Kidney capillary endothelial cell (primary cell): ENCODE results near the gene OXLD1.
"Not testable (repeated sequence)": the region's sequence is repeated elsewhere in the genome, so short reads cannot be mapped to it uniquely, and the experiment has no call there.

Source experiments
- DNase-seq: peaks from one replicate; pipeline ENCODE4 v3.0.0-alpha.2; 2018; ENCODE audit warnings: low spot score

Gene OXLD1

GRCh38 chr17:81650951-81651350 lies 15.5 kb downstream of the OXLD1 start:
- no peak for DNase-seq

GRCh38 chr17:81648707-81649085 lies 17.7 kb downstream of the OXLD1 start:
- no peak for DNase-seq

DNA sequence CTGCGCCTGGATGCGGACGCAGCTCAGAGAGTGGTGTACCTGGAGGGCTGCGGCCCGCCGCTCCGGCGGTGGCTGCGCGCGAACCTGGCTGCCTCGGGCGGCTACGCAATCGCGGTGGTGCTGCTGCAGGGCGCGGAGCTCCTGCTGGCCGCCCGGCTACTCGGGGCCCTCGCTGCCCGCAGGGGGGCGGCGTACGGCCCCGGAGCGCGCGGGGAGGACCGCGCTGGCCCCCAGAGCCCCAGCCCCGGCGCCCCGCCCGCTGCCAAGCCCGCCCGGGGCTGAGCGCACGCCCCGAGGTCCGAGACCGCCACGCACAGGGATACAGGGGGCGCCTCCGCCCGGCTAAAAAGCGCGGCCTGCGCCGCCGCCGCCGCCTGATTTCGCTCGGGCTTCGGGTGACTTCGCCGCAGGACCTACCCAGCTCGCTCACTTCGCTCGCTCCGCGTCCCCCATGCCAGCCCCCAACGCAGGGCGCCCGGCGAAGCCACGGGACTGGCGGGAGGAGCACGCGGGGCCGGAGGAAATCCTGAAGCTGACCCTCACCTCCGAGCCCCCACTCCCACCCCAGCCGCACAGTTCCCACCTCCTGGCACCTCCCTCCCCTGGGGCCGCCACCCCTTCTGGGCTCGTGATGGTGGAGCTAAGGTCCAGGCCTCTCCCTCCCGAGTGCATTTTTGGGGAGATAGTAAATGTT lies 18.2 kb downstream of the OXLD1 start:
- DNase-seq = no peak

DNA sequence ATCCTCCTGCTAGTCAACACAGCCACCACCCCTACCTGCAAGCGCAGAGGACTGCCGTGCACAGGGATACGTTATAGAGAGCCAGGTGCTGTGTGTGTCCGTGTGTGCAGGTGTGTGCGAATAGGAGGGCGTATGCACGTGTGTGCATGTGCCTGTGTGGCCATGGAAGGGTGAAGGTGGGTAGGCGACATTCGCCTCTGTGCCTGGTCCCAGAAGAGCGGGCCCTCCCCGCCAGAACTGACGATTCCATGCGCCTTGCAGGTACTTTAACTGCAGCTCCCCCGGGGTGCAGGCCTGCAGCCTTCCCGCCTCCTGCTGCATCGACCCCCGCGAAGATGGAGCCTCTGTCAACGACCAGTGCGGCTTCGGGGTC lies 18.8 kb downstream of the OXLD1 start:
- no peak for DNase-seq

- no peak for DNase-seq
These were observed 19.4 kb downstream of the OXLD1 start for GRCh38 chr17:81646869-81647600.

- DNase-seq = no peak
These were observed 21.1 kb downstream of the OXLD1 start for GRCh38 chr17:81644976-81645952.

GRCh38 chr17:81644496-81644895 lies 21.9 kb downstream of the OXLD1 start:
- DNase-seq = no peak

DNA sequence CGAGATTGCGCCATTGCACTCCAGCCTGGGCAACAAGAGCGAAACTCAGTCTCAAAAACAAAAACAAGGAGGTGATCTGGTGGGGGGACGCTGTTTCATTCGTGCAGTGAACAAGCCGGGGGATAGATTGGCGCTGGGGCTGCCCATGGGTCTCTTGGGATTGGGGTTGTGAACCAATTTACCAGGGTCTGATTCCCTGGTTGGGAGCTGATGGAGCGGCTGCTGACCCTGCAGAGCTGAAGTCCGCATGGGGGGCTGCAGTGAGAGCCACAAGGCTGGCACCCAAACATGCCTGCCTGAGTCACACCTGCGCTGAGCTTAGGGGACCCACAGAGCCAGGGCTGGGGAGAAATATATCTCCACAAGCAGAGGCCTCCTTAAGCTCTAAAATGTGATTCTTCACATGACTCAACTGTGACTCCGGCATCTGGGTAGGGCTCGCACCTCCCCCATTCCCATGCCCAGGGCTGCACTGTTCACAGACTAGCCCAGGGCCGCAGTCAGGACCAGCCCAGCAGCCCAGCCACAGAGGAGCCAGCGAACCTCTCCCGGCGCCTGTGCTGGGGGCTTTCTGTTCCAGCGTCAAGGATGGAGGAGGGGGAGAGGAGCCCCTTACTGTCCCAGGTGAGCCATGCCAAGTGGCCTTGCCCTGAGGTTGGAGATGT lies 24.4 kb downstream of the OXLD1 start:
- DNase-seq = peak; percentile 15

DNA sequence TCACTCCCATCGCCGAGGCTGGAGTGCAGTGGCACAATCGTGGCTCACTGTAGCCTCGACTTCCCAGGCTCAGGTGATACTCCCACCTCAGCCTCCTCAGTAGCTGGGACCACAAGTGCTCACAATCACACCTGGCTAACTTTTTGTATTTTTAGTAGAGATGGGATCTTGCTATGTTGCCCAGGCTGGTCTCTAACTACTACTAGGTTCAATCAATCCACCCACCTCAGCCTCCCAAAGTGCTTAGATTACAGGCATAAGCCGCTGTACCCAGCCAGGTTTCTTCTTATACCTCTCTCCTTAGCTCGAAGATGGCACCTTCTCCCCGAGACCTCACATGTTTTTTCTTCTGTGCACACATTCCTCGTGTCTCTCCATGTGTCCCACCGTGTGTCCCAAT lies 26.4 kb downstream of the OXLD1 start:
- DNase-seq = no peak

- no peak for DNase-seq
These were observed 27.7 kb downstream of the OXLD1 start for GRCh38 chr17:81638683-81639082.

GRCh38 chr17:81636505-81637288 lies 29.7 kb downstream of the OXLD1 start, which contains the start of the genes NPLOC4 and TSPAN10:
NPLOC4 (minus strand) TSS chr17:81637112; CDS start chr17:81636930, 182 bp downstream.
TSPAN10 (plus strand) TSS chr17:81637196; CDS start chr17:81642413, 5,217 bp downstream.
- DNase-seq = peak; percentile 75

GRCh38 chr17:81635973-81636504 lies 30.4 kb downstream of the OXLD1 start:
- DNase-seq = no peak

DNA sequence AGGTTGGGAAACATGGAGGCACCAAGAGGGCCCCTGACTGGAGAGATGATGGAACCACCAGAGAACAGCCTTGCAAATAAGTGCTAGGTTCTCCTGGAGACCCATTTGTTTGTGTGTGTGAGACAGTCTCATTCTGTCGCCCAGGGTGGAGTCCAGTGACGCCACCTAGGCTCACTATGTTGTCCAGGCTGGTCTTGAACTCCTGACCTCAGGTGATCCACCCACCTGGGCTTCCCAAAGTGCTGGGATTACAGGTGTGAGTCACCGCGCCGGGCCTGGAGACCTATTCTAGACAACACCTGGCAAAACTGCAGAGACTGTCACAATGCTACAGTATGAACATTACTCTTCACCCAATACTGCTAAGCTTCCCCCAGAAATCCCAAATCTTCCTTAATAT lies 31.0 kb downstream of the OXLD1 start:
- DNase-seq = no peak

- no peak for DNase-seq
These were observed 34.9 kb downstream of the OXLD1 start for GRCh38 chr17:81631482-81631881.

DNA sequence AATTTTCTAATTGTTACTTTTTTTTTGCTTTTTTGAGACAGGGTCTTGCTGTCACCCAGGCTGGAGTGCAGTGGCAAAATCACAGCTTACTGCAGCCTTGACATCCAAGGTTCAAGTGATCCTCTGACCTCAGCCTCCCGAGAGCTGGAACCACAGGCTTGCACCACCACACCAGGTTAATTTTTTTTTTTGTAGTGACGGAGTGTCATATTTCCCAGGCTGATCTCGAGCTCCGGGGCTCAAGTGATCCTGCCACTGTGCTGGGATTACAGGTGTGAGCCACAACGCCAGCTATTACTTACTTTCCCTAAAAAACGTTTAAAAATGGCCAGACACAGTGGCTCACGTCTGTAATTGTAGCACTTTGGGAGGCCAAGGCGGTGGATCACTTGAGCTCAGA lies 36.1 kb downstream of the OXLD1 start:
- no peak for DNase-seq

DNA sequence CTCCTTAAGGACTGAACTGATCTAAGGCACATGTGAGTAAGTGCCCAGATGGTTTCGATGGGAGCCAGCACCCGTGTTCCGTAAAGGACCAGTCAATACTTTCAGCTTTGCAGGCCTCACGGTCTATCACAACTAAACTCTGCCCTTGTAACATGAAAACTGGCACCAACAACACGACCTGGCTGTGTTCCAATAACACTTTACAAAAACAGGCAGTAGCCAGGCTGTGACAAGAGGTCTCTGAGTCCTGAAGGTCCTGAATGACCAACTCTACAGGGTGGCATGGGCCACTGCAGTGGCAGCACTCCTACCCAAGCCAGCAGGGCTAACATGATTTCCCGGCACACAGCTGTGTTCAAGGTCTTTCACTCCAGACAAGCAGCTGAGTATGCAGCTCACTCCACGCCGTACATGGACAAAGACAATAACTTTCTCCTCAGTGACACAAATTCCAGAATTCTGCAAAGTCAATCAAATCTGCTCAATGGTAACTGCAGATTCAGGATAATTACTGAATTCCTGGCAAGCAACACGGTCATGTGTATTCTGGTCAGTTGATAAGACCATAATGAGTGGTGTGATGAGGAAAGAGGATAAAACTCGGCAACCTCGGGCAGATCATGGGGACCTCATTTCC lies 44.8 kb downstream of the OXLD1 start:
- no peak for DNase-seq

GRCh38 chr17:81618307-81618706 lies 48.1 kb downstream of the OXLD1 start:
- not testable (repeated sequence) for DNase-seq

DNA sequence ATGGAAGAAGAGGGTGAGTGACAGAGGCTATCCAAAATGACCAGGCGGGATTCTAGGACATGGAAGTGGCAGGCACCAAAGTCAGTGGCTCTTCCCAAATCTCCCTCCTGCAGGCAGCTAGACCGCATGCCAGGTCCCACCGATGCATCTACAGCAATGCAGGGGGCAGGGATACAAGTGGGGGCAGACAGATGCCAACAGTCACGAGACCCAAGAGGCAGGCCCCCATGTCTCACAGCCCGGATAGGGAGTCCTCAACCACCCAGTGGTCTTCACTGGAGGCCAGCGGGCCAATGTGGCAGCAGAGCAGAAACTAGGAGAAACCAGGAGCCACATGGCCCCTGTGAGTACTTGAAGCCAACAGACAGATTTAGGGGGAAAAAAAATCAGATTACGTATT lies 49.5 kb downstream of the OXLD1 start:
- DNase-seq = no peak

GRCh38 chr17:81615401-81615930 lies 50.9 kb downstream of the OXLD1 start:
- no peak for DNase-seq
